Measurements from ENCODE around the gene RPL27A. TPM values are rescaled to one million over a fixed set of nuclear protein-coding genes. Genes with fewer than 3 reads are reported as not detected.

Gene RPL27A
- total and polyA plus RNA-seq, 2 donors from 2014 or later = 664 to 2,260 TPM

Other genes with a start within 250 kb of the RPL27A start
- 11.9 TPM for gene STK33, start 88.6 kb upstream of the RPL27A start, total RNA-seq
- 19.3 TPM for gene STK33, start 88.6 kb upstream of the RPL27A start, polyA plus RNA-seq (ENCODE audit: insufficient read depth, low read depth, low replicate concordance)
- gene TRIM66, start 127 bp upstream of the RPL27A start, total RNA-seq = 25.7 TPM
- gene TRIM66, start 127 bp upstream of the RPL27A start, polyA plus RNA-seq (ENCODE audit: insufficient read depth, low read depth, low replicate concordance) = 1.4 TPM
- 23.7 TPM for gene AKIP1, start 228.4 kb downstream of the RPL27A start, total RNA-seq
- 27.3 TPM for gene AKIP1, start 228.4 kb downstream of the RPL27A start, polyA plus RNA-seq (ENCODE audit: insufficient read depth, low read depth, low replicate concordance)